Osteocyte (in vitro differentiated cells): Measurements from ENCODE around the gene TBCK. TPM values are rescaled to one million over a fixed set of nuclear protein-coding genes. Genes with fewer than 3 reads are reported as not detected.

Source experiments
- DNase-seq: peaks from one replicate; pipeline ENCODE4 v3.0.0; 2021; ENCODE audit warnings: mixed read lengths; ENCODE audit not compliant: unreplicated experiment; ENCODE audit errors: extremely low spot score
- H3K27ac Mint-ChIP-seq: one replicate; pipeline ENCODE4 v1.8.0; 2021; ENCODE audit warnings: mild to moderate bottlenecking, mixed read lengths; ENCODE audit not compliant: unreplicated experiment
- H3K27me3 Mint-ChIP-seq: one replicate; pipeline ENCODE4 v1.8.0; 2021; ENCODE audit warnings: mixed read lengths; ENCODE audit not compliant: unreplicated experiment
- H3K36me3 Mint-ChIP-seq: one replicate; pipeline ENCODE4 v1.8.0; 2021; ENCODE audit warnings: mixed read lengths; ENCODE audit not compliant: unreplicated experiment
- H3K4me1 Mint-ChIP-seq: one replicate; pipeline ENCODE4 v1.8.0; 2021; ENCODE audit warnings: mixed read lengths; ENCODE audit not compliant: unreplicated experiment
- H3K4me3 Mint-ChIP-seq: one replicate; pipeline ENCODE4 v1.8.0; 2021; ENCODE audit warnings: mild to moderate bottlenecking, moderate library complexity, mixed read lengths; ENCODE audit not compliant: unreplicated experiment
- H3K9me3 Mint-ChIP-seq: one replicate; pipeline ENCODE4 v1.8.0; 2021; ENCODE audit warnings: mixed read lengths; ENCODE audit not compliant: unreplicated experiment
- total RNA-seq: library from RNA; stranded (reverse); gene quantifications from 2 replicates; pipeline ENCODE4 v1.2.1, GENCODE V29; 2021
- TF ChIP-seq, protein P1 (sequence below): fragments of 200-600 bp; sonication (generic); IDR thresholded peaks from 2 replicates; pipeline ENCODE4 v1.5.0; 2021; ENCODE audit warnings: antibody characterized with exemption, mild to moderate bottlenecking, moderate library complexity

The TBCK gene
- total RNA-seq, 1 donor from 2014 or later: 49.9 TPM

DNA sequence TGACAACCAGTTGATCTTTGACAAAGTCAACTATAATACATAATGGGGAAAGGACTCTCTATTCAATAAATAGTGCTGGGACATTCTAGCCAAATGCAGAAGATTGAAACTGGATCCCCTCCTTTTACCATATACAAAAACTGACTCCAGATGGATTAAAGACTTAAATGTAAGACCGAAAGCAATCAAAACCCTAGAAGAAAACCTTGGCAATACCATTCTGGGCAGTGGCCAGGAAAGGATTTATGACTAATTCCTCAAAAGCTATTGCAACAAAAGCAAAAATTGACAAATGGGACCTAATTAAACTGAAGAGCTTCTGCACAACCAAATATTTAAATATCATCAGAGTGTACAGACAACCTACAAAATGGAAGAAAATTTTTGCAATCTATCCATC lies 235.6 kb downstream of the TBCK start:
- H3K4me3 Mint-ChIP-seq: no peak overlapping the region
- no peak overlapping the region for H3K27ac Mint-ChIP-seq
- no peak for DNase-seq
- peaks cover 61% of the 10 kb centered on the region for H3K36me3 Mint-ChIP-seq
- TF ChIP-seq, protein P1, sequence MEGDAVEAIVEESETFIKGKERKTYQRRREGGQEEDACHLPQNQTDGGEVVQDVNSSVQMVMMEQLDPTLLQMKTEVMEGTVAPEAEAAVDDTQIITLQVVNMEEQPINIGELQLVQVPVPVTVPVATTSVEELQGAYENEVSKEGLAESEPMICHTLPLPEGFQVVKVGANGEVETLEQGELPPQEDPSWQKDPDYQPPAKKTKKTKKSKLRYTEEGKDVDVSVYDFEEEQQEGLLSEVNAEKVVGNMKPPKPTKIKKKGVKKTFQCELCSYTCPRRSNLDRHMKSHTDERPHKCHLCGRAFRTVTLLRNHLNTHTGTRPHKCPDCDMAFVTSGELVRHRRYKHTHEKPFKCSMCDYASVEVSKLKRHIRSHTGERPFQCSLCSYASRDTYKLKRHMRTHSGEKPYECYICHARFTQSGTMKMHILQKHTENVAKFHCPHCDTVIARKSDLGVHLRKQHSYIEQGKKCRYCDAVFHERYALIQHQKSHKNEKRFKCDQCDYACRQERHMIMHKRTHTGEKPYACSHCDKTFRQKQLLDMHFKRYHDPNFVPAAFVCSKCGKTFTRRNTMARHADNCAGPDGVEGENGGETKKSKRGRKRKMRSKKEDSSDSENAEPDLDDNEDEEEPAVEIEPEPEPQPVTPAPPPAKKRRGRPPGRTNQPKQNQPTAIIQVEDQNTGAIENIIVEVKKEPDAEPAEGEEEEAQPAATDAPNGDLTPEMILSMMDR: no peak
- H3K9me3 Mint-ChIP-seq: peaks cover 58% of the 10 kb centered on the region
- no peaks in the 10 kb centered on the region for H3K4me1 Mint-ChIP-seq
- H3K27me3 Mint-ChIP-seq: no peaks in the 10 kb centered on the region

DNA sequence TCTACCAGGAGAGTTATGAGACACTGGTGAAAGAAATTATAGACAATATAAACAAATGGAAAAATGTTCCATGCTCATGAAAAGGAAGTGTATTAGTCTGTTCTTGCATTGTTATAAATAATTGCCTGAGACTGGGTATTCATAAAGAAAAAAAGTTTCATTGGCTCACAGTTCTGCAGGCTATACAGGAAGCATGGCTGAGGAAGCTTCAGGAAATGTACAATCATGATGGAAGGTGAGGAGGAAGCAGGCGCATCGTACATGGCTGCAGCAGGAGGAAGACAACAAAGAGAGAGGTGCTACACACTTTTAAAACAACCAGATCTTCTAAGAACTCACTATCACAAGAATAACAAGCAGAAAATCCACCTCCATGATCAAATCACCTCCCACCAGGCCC lies 236.4 kb downstream of the TBCK start:
- Mint-ChIP-seq H3K27me3 (no peaks in the 10 kb centered on the region), H3K36me3 (peaks cover 61% of the 10 kb centered on the region), H3K9me3 (peaks cover 60% of the 10 kb centered on the region), H3K4me3 (no peak overlapping the region), H3K27ac (no peak overlapping the region), H3K4me1 (no peaks in the 10 kb centered on the region)
- DNase-seq: no peak
- TF ChIP-seq, protein P1: no peak

DNA sequence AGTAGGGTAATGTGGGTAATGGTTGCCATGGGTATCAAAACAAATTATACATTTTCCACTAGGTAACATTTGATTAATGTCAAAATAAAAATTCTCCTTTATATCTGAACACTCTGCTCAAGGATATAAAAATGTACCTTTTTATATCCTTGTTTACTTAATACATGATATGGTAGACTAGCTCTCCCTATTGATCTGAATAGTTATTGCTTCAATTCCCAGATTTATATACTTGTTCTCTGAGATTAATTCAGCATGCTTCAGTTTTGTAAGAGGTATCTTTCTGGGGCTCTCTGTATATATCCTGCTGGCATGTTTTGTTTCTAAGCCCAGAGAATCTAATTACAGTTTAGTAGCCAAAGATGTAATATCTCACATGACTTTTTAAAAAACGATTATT lies 251.0 kb downstream of the TBCK start:
- TF ChIP-seq, protein P1: peak; percentile 9
- Mint-ChIP-seq H3K9me3 (no peaks in the 10 kb centered on the region), H3K4me1 (peaks cover 18% of the 10 kb centered on the region), H3K27ac (no peak overlapping the region), H3K4me3 (no peak overlapping the region), H3K36me3 (peaks cover 2% of the 10 kb centered on the region), H3K27me3 (peaks cover 12% of the 10 kb centered on the region)
- DNase-seq: no peak

DNA sequence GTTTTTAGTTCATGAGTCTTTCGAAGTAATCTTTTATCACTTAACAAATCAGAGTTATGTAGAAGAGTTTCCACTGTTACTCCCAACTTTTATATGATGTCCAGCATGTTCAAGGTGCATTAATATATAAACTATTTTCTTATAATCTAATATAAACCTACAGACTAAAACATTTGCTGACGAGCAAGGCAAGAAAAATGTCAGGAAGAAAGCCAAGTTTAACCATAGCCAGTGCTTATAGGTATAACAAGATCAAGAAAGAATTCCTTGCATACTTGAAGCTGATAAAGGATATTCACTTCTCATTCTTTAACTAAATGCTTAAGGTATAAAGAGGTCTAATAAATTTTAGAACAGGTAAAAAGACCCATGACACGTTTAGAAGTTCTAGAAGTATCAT lies 253.0 kb downstream of the TBCK start:
- no peaks in the 10 kb centered on the region for H3K9me3 Mint-ChIP-seq
- peaks cover 16% of the 10 kb centered on the region for H3K27me3 Mint-ChIP-seq
- peaks cover 2% of the 10 kb centered on the region for H3K36me3 Mint-ChIP-seq
- no peak for DNase-seq
- H3K4me3 Mint-ChIP-seq: no peak overlapping the region
- H3K27ac Mint-ChIP-seq: no peak overlapping the region
- peaks cover 18% of the 10 kb centered on the region for H3K4me1 Mint-ChIP-seq
- TF ChIP-seq, protein P1: no peak

DNA sequence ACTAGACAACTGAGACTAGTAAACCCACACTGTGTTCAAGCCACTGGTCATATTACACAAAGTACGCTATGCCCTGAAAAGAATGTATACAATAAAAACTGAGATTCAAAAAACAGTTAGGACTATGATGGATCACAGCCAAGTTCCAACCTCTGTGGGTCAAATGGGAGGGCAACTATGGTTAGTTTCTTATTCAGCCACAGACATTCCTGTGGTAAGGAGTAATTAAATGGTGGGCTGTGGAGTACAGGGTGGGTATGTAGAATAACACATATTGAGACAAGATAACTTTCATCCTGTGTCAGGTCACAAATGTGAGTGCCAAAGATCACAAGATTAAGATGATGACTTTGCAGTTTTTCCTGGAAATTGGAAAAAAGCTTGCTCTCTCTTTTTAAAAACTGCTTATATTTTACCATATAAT lies 253.5 kb downstream of the TBCK start:
- H3K27ac Mint-ChIP-seq: no peak overlapping the region
- H3K4me1 Mint-ChIP-seq: peaks cover 18% of the 10 kb centered on the region
- H3K4me3 Mint-ChIP-seq: no peak overlapping the region
- H3K9me3 Mint-ChIP-seq: no peaks in the 10 kb centered on the region
- peaks cover 2% of the 10 kb centered on the region for H3K36me3 Mint-ChIP-seq
- peaks cover 16% of the 10 kb centered on the region for H3K27me3 Mint-ChIP-seq
- DNase-seq: no peak
- TF ChIP-seq, protein P1: no peak
